HG02884 (cell line): ENCODE measurements around the gene EMC1.
"Not testable (repeated sequence)": the region's sequence is repeated elsewhere in the genome, so short reads cannot be mapped to it uniquely, and the experiment has no call there.

Experiments used
- ATAC-seq: cut with Tn5 transposase; IDR thresholded peaks from one replicate; pipeline ENCODE4 v1.9.1; 2021; ENCODE audit warnings: mild to moderate bottlenecking, moderate library complexity; ENCODE audit not compliant: unreplicated experiment

Gene EMC1

GRCh38 chr1:19220080-19220846 lies 31.1 kb downstream of the EMC1 start:
- no peak for ATAC-seq

GRCh38 chr1:19219451-19219850 lies 31.9 kb downstream of the EMC1 start:
- ATAC-seq, result no peak

GRCh38 chr1:19216585-19216984 lies 34.7 kb downstream of the EMC1 start:
- not testable (repeated sequence) for ATAC-seq

- ATAC-seq, result no peak
Observed at GRCh38 chr1:19213580-19213979, 37.7 kb downstream of the EMC1 start.

- ATAC-seq, result no peak
Observed at GRCh38 chr1:19212167-19212566, 39.2 kb downstream of the EMC1 start.

GRCh38 chr1:19210772-19211549 lies 40.4 kb downstream of the EMC1 start:
- no peak for ATAC-seq

GRCh38 chr1:19209990-19210771 lies 41.1 kb downstream of the EMC1 start, which contains the start of gene UBR4:
Gene UBR4, minus strand, starts transcription at chr1:19210266. Its CDS starts 18 bp downstream, at chr1:19210248.
- peak; percentile 75 for ATAC-seq

GRCh38 chr1:19209439-19209989 lies 41.8 kb downstream of the EMC1 start:
- ATAC-seq, result no peak

- no peak for ATAC-seq
Observed at GRCh38 chr1:19208710-19209438, 42.5 kb downstream of the EMC1 start.

- no peak for ATAC-seq
Observed at GRCh38 chr1:19206947-19207346, 44.4 kb downstream of the EMC1 start.

- no peak for ATAC-seq
Observed at GRCh38 chr1:19205845-19206244, 45.5 kb downstream of the EMC1 start.

- ATAC-seq, result no peak
Observed at GRCh38 chr1:19205403-19205802, 45.9 kb downstream of the EMC1 start.

- no peak for ATAC-seq
Observed at GRCh38 chr1:19204446-19205266, 46.7 kb downstream of the EMC1 start.

- ATAC-seq, result no peak
Observed at GRCh38 chr1:19203440-19203839, 47.9 kb downstream of the EMC1 start.

- ATAC-seq, result no peak
Observed at GRCh38 chr1:19202396-19202795, 48.9 kb downstream of the EMC1 start.

GRCh38 chr1:19199969-19200604 lies 51.2 kb downstream of the EMC1 start:
- no peak for ATAC-seq

- no peak for ATAC-seq
Observed at GRCh38 chr1:19199329-19199968, 51.9 kb downstream of the EMC1 start.

- ATAC-seq, result no peak
Observed at GRCh38 chr1:19198820-19199219, 52.5 kb downstream of the EMC1 start.

- no peak for ATAC-seq
Observed at GRCh38 chr1:19197845-19198244, 53.5 kb downstream of the EMC1 start.
